NCI-H774 (cell line): ENCODE measurements around the gene FNDC5.

Experiments used
- DNase-seq: peaks from one replicate; lab custom pipeline; 2025; lab: John Stamatoyannopoulos, UW

Gene FNDC5

DNA sequence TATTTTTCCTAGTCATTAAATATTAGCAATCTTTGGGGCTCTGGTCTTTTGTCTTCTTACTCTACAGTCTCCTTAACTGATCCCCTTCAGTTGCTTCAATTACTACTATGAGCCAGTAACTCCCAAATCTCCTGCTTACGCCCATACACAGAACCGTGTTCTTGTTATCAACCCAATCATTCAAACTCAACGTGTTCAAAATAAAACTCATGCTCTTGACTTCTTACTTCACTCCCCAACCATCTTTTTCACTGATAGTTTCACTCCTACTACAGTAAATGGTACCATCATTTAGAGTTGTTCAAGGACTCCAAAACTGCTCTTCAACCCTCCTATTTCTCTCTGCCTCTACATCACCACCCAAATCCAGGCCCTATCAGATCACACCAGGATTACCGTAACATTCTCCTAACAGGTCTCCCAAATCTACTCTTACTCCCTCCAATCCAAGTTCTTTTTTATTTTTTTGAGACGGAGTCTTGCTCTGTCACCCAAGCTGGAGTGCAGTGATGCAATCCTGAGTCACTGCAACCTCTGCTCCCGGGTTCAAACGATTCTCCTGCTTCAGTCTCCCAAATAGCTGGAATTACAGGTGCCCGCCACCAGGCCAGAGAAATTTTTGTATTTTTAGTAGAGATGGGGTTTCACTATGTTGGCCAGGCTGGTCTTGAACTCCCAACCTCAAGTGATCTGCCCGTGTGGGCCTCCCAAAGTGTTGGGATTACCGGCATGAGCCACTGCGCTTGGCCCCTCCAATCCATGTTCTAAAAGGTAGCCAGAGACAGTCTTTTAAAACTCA lies 56.6 kb downstream of the FNDC5 start:
- no peak for DNase-seq
